IPS-11a (cell line): ENCODE measurements around the gene OGFR.

ENCODE experiments used
- H3K4me3 ChIP-seq: one replicate; pipeline ENCODE4 v1.5.1; 2013; ENCODE audit warnings: low read depth, low read length, control low read depth

OGFR gene

GRCh38 chr20:62824476-62825332, 20.1 kb downstream of the OGFR start:
- H3K4me3 ChIP-seq = no peak overlapping the region

GRCh38 chr20:62825333-62825985, 20.8 kb downstream of the OGFR start:
- no peak overlapping the region for H3K4me3 ChIP-seq

- H3K4me3 ChIP-seq = no peak overlapping the region
These were observed 21.5 kb downstream of the OGFR start for GRCh38 chr20:62825986-62826645.

GRCh38 chr20:62826646-62827310, 22.1 kb downstream of the OGFR start:
- H3K4me3 ChIP-seq = no peak overlapping the region

- no peak overlapping the region for H3K4me3 ChIP-seq
These were observed 22.8 kb downstream of the OGFR start for GRCh38 chr20:62827311-62828038.

- H3K4me3 ChIP-seq = no peak overlapping the region
These were observed 23.4 kb downstream of the OGFR start for GRCh38 chr20:62828051-62828450.

- H3K4me3 ChIP-seq = no peak overlapping the region
These were observed 24.0 kb downstream of the OGFR start for GRCh38 chr20:62828511-62829230.

GRCh38 chr20:62829231-62830230, 24.9 kb downstream of the OGFR start:
- H3K4me3 ChIP-seq = no peak overlapping the region

- no peak overlapping the region for H3K4me3 ChIP-seq
These were observed 25.6 kb downstream of the OGFR start for GRCh38 chr20:62830251-62830650.

- no peak overlapping the region for H3K4me3 ChIP-seq
These were observed 26.2 kb downstream of the OGFR start for GRCh38 chr20:62830821-62831220.

- H3K4me3 ChIP-seq = no peak overlapping the region
These were observed 26.7 kb downstream of the OGFR start for GRCh38 chr20:62831361-62831788.

GRCh38 chr20:62831854-62832211, 27.2 kb downstream of the OGFR start:
- no peak overlapping the region for H3K4me3 ChIP-seq

- H3K4me3 ChIP-seq = no peak overlapping the region
These were observed 27.7 kb downstream of the OGFR start for GRCh38 chr20:62832212-62832922.

- no peak overlapping the region for H3K4me3 ChIP-seq
These were observed 28.3 kb downstream of the OGFR start for GRCh38 chr20:62832951-62833391.

- no peak overlapping the region for H3K4me3 ChIP-seq
These were observed 30.5 kb downstream of the OGFR start for GRCh38 chr20:62834967-62835730.

- no peak overlapping the region for H3K4me3 ChIP-seq
These were observed 31.6 kb downstream of the OGFR start for GRCh38 chr20:62835931-62836861.
